PC-9 (cell line): ENCODE results near the gene SIGLEC8. TPM values are rescaled to one million over a fixed set of nuclear protein-coding genes. Genes with fewer than 3 reads are reported as not detected.

ENCODE experiments used
- BruUV-seq: library from RNA; stranded (reverse); fragments of 400-500 nt; replicated peaks from 2 replicates; lab custom pipeline; 2021; lab: Mats Ljungman, UMichigan
- CTCF ChIA-PET: fragments of 300-600 bp; sonication (Branson Sonifier 250); formaldehyde crosslinking; loops from one replicate; lab custom pipeline; 2022; ENCODE audit warnings: antibody characterized with exemption; lab: Charles Lee
- POLR2A ChIA-PET: fragments of 300-600 bp; sonication (Branson Sonifier 250); formaldehyde crosslinking; loops from one replicate; lab custom pipeline; 2022; ENCODE audit warnings: antibody characterized with exemption; ENCODE audit not compliant: unreplicated experiment; lab: Charles Lee
- DNase-seq, 2 experiments: peaks; one replicate each; pipeline versions ENCODE4 v3.0.0 to v3.0.0-alpha.2; 2015 to 2022; ENCODE audit warnings: mixed read lengths in 1 of 2
- H2AFZ ChIP-seq: fragments of 200-600 bp; sonication (generic); 2 replicates; pipeline ENCODE4 v1.8.1; 2017; ENCODE audit warnings: antibody characterized with exemption
- H3F3A ChIP-seq: fragments of 200-600 bp; sonication (generic); 2 replicates; pipeline ENCODE4 v1.8.1; 2017; ENCODE audit warnings: antibody characterized with exemption, mild to moderate bottlenecking, low read depth; ENCODE audit not compliant: insufficient read depth
- H3K27ac ChIP-seq: fragments of 200-600 bp; sonication (generic); 2 replicates; pipeline ENCODE4 v1.6.1; 2016; ENCODE audit warnings: mixed run types
- H3K27me3 ChIP-seq: fragments of 200-600 bp; sonication (generic); 2 replicates; pipeline ENCODE4 v1.6.1; 2016; ENCODE audit warnings: low read depth, mixed run types; ENCODE audit not compliant: insufficient read depth
- H3K36me3 ChIP-seq: fragments of 200-600 bp; sonication (generic); 2 replicates; pipeline ENCODE4 v1.6.1; 2016; ENCODE audit warnings: low read depth, mixed run types
- H3K4me1 ChIP-seq: fragments of 200-600 bp; sonication (generic); replicated peaks from 2 replicates; pipeline ENCODE4 v1.6.1; 2016; ENCODE audit warnings: mixed run types; ENCODE audit not compliant: insufficient read depth
- H3K4me2 ChIP-seq: fragments of 200-600 bp; sonication (generic); 2 replicates; pipeline ENCODE4 v1.6.1; 2017; ENCODE audit warnings: mixed run types
- H3K4me3 ChIP-seq: fragments of 200-600 bp; sonication (generic); 2 replicates; pipeline ENCODE4 v1.6.1; 2016; ENCODE audit warnings: mixed run types
- H3K79me2 ChIP-seq: fragments of 200-600 bp; sonication (generic); 2 replicates; pipeline ENCODE4 v1.6.1; 2017; ENCODE audit warnings: low read depth, mixed run types
- H3K9me2 ChIP-seq: fragments of 200-600 bp; sonication (generic); 2 replicates; pipeline ENCODE4 v1.8.1; 2017; ENCODE audit warnings: mild to moderate bottlenecking; ENCODE audit not compliant: insufficient read depth
- H3K9me3 ChIP-seq: fragments of 200-600 bp; sonication (generic); 2 replicates; pipeline ENCODE4 v1.8.1; 2016; ENCODE audit warnings: low read depth; ENCODE audit not compliant: insufficient read depth
- H4K20me1 ChIP-seq: fragments of 200-600 bp; sonication (generic); 2 replicates; pipeline ENCODE4 v1.8.1; 2017; ENCODE audit not compliant: insufficient read depth
- CTCF ChIP-seq: fragments of 200-600 bp; sonication (generic); conservative IDR thresholded peaks from 2 replicates; pipeline ENCODE4 v1.6.1; 2017; ENCODE audit warnings: mixed run types, antibody characterized with exemption, mild to moderate bottlenecking, moderate library complexity
- EZH2 ChIP-seq: fragments of 200-600 bp; sonication (generic); IDR thresholded peaks from 2 replicates; pipeline ENCODE4 v1.8.0; 2017; ENCODE audit warnings: antibody characterized with exemption, low read depth
- intact Hi-C: fragments of 100-400 bp; cut with micrococcal nuclease; formaldehyde crosslinking; loops from one replicate; pipeline ENCODE4 v1.10.0; 2022; ENCODE audit not compliant: unreplicated experiment
- total RNA-seq: library from RNA; stranded (reverse); gene quantifications from 2 replicates; pipeline ENCODE4 v1.2.3, GENCODE V29; 2021

The SIGLEC8 gene
- total RNA-seq, 1 experiment from 2014 or later: not detected

GRCh38 chr19:51441410-51442390 lies 16.6 kb downstream of the SIGLEC8 start:
- BruUV-seq: no TSS peak
- Histone ChIP-seq H3K36me3 (no peaks in the 10 kb centered on the region), H3K4me2 (no peak overlapping the region), H3F3A (no peaks in the 10 kb centered on the region), H3K27me3 (peaks cover 81% of the 10 kb centered on the region), H3K9me3 (no peaks in the 10 kb centered on the region), H4K20me1 (no peaks in the 10 kb centered on the region), H2AFZ (no peak overlapping the region), H3K4me1 (no peaks in the 10 kb centered on the region), H3K4me3 (no peak overlapping the region), H3K79me2 (no peaks in the 10 kb centered on the region), H3K27ac (no peak overlapping the region), H3K9me2 (no peaks in the 10 kb centered on the region)
- DNase-seq: no peak
- ChIA-PET POLR2A (interaction anchor here (0.5 kb wide), 1 partner anchor 367 kb away, joined by 5 read pairs; no protein-coding TSS in a partner anchor), CTCF (no interaction called here)
- no peak for TF ChIP-seq EZH2
- TF ChIP-seq CTCF: no peak
- intact Hi-C loops: no loop called here

GRCh38 chr19:51440846-51441409 lies 17.3 kb downstream of the SIGLEC8 start:
- no peak for TF ChIP-seq EZH2
- no peak for TF ChIP-seq CTCF
- Histone ChIP-seq H3K27me3 (peaks cover 81% of the 10 kb centered on the region), H4K20me1 (no peaks in the 10 kb centered on the region), H3K9me2 (no peaks in the 10 kb centered on the region), H3F3A (no peaks in the 10 kb centered on the region), H3K4me1 (no peaks in the 10 kb centered on the region), H3K36me3 (no peaks in the 10 kb centered on the region), H3K9me3 (no peaks in the 10 kb centered on the region), H2AFZ (no peak overlapping the region), H3K79me2 (no peaks in the 10 kb centered on the region), H3K27ac (no peak overlapping the region), H3K4me3 (no peak overlapping the region), H3K4me2 (no peak overlapping the region)
- POLR2A ChIA-PET: interaction anchor here (0.5 kb wide), 1 partner anchor 368 kb away, joined by 5 read pairs; no protein-coding TSS in a partner anchor
- intact Hi-C loops: no loop called here
- CTCF ChIA-PET: no interaction called here
- no peak for DNase-seq
- BruUV-seq: no TSS peak

- no TSS peak for BruUV-seq
- ChIA-PET POLR2A (no interaction called here), CTCF (interaction anchor here (0.6 kb wide), 2 partner anchors 19 to 334 kb away, joined by 3 to 17 read pairs; no protein-coding TSS in a partner anchor)
- H3F3A ChIP-seq: no peaks in the 10 kb centered on the region
- H3K36me3 ChIP-seq: no peaks in the 10 kb centered on the region
- H4K20me1 ChIP-seq: no peaks in the 10 kb centered on the region
- H2AFZ ChIP-seq: no peak overlapping the region
- H3K9me2 ChIP-seq: no peaks in the 10 kb centered on the region
- no peak overlapping the region for H3K4me3 ChIP-seq
- intact Hi-C loops: no loop called here
- H3K79me2 ChIP-seq: no peaks in the 10 kb centered on the region
- TF ChIP-seq EZH2 (no peak), CTCF (no peak)
- no peak overlapping the region for H3K27ac ChIP-seq
- no peaks in the 10 kb centered on the region for H3K9me3 ChIP-seq
- no peak overlapping the region for H3K4me2 ChIP-seq
- no peaks in the 10 kb centered on the region for H3K4me1 ChIP-seq
- H3K27me3 ChIP-seq: peaks cover 83% of the 10 kb centered on the region
- no peak for DNase-seq
These were observed 18.2 kb downstream of the SIGLEC8 start for GRCh38 chr19:51440052-51440451.
